SJCRH30 (cell line): ENCODE results near the gene SMARCB1. TPM values are rescaled to one million over a fixed set of nuclear protein-coding genes. Genes with fewer than 3 reads are reported as not detected.

Source experiments
- DNase-seq, 2 experiments: peaks; one replicate each; pipeline ENCODE4 v3.0.0-alpha.2; 2015 to 2020
- H3K27ac ChIP-seq: fragments of 250-450 bp; sonication (Bioruptor Pico); 2 replicates; pipeline ENCODE4 v1.5.1; 2020; ENCODE audit warnings: mild to moderate bottlenecking, moderate library complexity
- H3K27me3 ChIP-seq: fragments of 250-450 bp; sonication (Bioruptor Pico); 2 replicates; pipeline ENCODE4 v1.5.1; 2020; ENCODE audit warnings: mild to moderate bottlenecking, moderate library complexity
- H3K36me3 ChIP-seq: fragments of 250-450 bp; sonication (Bioruptor Pico); 2 replicates; pipeline ENCODE4 v1.5.1; 2020; ENCODE audit warnings: mild to moderate bottlenecking, moderate library complexity
- H3K4me1 ChIP-seq: fragments of 250-450 bp; sonication (Bioruptor Pico); 2 replicates; pipeline ENCODE4 v1.5.1; 2020; ENCODE audit warnings: mild to moderate bottlenecking, moderate library complexity
- H3K4me3 ChIP-seq: fragments of 250-450 bp; sonication (Bioruptor Pico); 2 replicates; pipeline ENCODE4 v1.5.1; 2020; ENCODE audit warnings: mild to moderate bottlenecking, moderate library complexity
- H3K9me3 ChIP-seq: fragments of 250-450 bp; sonication (Bioruptor Pico); replicated peaks from 2 replicates; pipeline ENCODE4 v1.5.1; 2020; ENCODE audit warnings: mild to moderate bottlenecking, moderate library complexity
- total RNA-seq: library from RNA; depleted of rRNA; stranded (reverse); fragments of >200 nt; shearing (Covaris generic); gene quantifications from 2 replicates; pipeline ENCODE4 v1.2.3, GENCODE V29; 2014; rRNA removed

Gene SMARCB1
- total RNA-seq: 119 and 152 TPM in 2 replicates

- H3K4me3 ChIP-seq: peak within 1 kb of the TSS; percentile 95
- H3K4me1 ChIP-seq: peaks cover 15% of the 10 kb centered on the region
- peak within 1 kb of the TSS; percentile 97 for H3K27ac ChIP-seq
- DNase-seq: peak; percentile 86 to 92
- H3K9me3 ChIP-seq: no peaks in the 10 kb centered on the region
- H3K27me3 ChIP-seq: no peaks in the 10 kb centered on the region
- peaks cover 9% of the 10 kb centered on the region for H3K36me3 ChIP-seq
These were observed at the start of gene SMARCB1 for GRCh38 chr22:23786752-23787599. Gene SMARCB1 (plus strand): TSS chr22:23786966. CDS start chr22:23787170, 204 bp downstream.

GRCh38 chr22:23737696-23738095, 49.1 kb upstream of the SMARCB1 start:
- no peaks in the 10 kb centered on the region; the same call in 1 of the 2 replicates for H3K36me3 ChIP-seq
- H3K27ac ChIP-seq: no peak overlapping the region; the same call in 1 of the 2 replicates
- no peaks in the 10 kb centered on the region for H3K27me3 ChIP-seq
- H3K4me3 ChIP-seq: no peak overlapping the region
- DNase-seq: peak in 1 of 2 experiments; percentile 66
- H3K9me3 ChIP-seq: no peaks in the 10 kb centered on the region
- peaks cover 8% of the 10 kb centered on the region for H3K4me1 ChIP-seq

- Histone ChIP-seq H3K4me1 (peaks cover 6% of the 10 kb centered on the region; the same call in 1 of the 2 replicates), H3K4me3 (no peak overlapping the region), H3K27ac (no peak overlapping the region), H3K27me3 (no peaks in the 10 kb centered on the region), H3K36me3 (peaks cover 16% of the 10 kb centered on the region), H3K9me3 (no peaks in the 10 kb centered on the region)
- no peak for DNase-seq
These were observed 44.1 kb upstream of the SMARCB1 start for GRCh38 chr22:23742505-23743264.

- no peak overlapping the region for H3K27ac ChIP-seq
- no peaks in the 10 kb centered on the region for H3K9me3 ChIP-seq
These were observed 43.5 kb upstream of the SMARCB1 start for GRCh38 chr22:23743303-23743705.

GRCh38 chr22:23744001-23744400, 42.8 kb upstream of the SMARCB1 start:
- Histone ChIP-seq H3K4me3 (no peak overlapping the region), H3K27ac (no peak overlapping the region), H3K27me3 (no peaks in the 10 kb centered on the region), H3K4me1 (no peaks in the 10 kb centered on the region), H3K9me3 (no peaks in the 10 kb centered on the region), H3K36me3 (peaks cover 16% of the 10 kb centered on the region)
- no peak for DNase-seq

More at GRCh38 chr22:23743303-23743705, 43.5 kb upstream of the SMARCB1 start:
- Histone ChIP-seq H3K36me3 (peaks cover 16% of the 10 kb centered on the region), H3K4me1 (0 out of 2 replicates have a peak, but pooled peaks cover 2% of the 10 kb centered on the region), H3K27me3 (no peaks in the 10 kb centered on the region), H3K4me3 (no peak overlapping the region)
- DNase-seq: no peak

- no peaks in the 10 kb centered on the region for H3K9me3 ChIP-seq
- peaks cover 16% of the 10 kb centered on the region for H3K36me3 ChIP-seq
- H3K4me3 ChIP-seq: no peak overlapping the region
- H3K27me3 ChIP-seq: no peaks in the 10 kb centered on the region
- H3K27ac ChIP-seq: no peak overlapping the region
- DNase-seq: no peak
- H3K4me1 ChIP-seq: no peaks in the 10 kb centered on the region
These were observed 42.3 kb upstream of the SMARCB1 start for GRCh38 chr22:23744485-23744884.

- H3K4me1 ChIP-seq: peaks cover 5% of the 10 kb centered on the region; the same call in 1 of the 2 replicates
- H3K36me3 ChIP-seq: peaks cover 16% of the 10 kb centered on the region
- no peak for DNase-seq
- H3K27ac ChIP-seq: no peak overlapping the region
- H3K27me3 ChIP-seq: no peaks in the 10 kb centered on the region
- no peaks in the 10 kb centered on the region for H3K9me3 ChIP-seq
- no peak overlapping the region for H3K4me3 ChIP-seq
These were observed 41.0 kb upstream of the SMARCB1 start for GRCh38 chr22:23745791-23746190.

- DNase-seq: no peak
- Histone ChIP-seq H3K36me3 (peaks cover 7% of the 10 kb centered on the region), H3K27me3 (no peaks in the 10 kb centered on the region), H3K27ac (no peak overlapping the region), H3K4me3 (peak overlapping the region; percentile 82), H3K9me3 (no peaks in the 10 kb centered on the region), H3K4me1 (peaks cover 5% of the 10 kb centered on the region; the same call in 1 of the 2 replicates)
These were observed 36.9 kb upstream of the SMARCB1 start for GRCh38 chr22:23749841-23750301.

GRCh38 chr22:23750367-23750713, 36.4 kb upstream of the SMARCB1 start:
- peaks cover 2% of the 10 kb centered on the region; the same call in 1 of the 2 replicates for H3K36me3 ChIP-seq
- peaks cover 5% of the 10 kb centered on the region; the same call in 1 of the 2 replicates for H3K4me1 ChIP-seq
- H3K27me3 ChIP-seq: no peaks in the 10 kb centered on the region
- no peak for DNase-seq
- H3K9me3 ChIP-seq: no peaks in the 10 kb centered on the region
- peak overlapping the region; percentile 28; the same call in 1 of the 2 replicates for H3K27ac ChIP-seq
- peak overlapping the region; percentile 82 for H3K4me3 ChIP-seq

GRCh38 chr22:23750714-23751440, 35.9 kb upstream of the SMARCB1 start, which contains the start of gene ZNF70:
Gene ZNF70 (minus strand): TSS chr22:23751112. CDS start chr22:23745140, 5,972 bp downstream.
- H3K36me3 ChIP-seq: no peaks in the 10 kb centered on the region
- peak within 1 kb of the TSS; percentile 62 for H3K27ac ChIP-seq
- H3K9me3 ChIP-seq: no peaks in the 10 kb centered on the region
- H3K27me3 ChIP-seq: no peaks in the 10 kb centered on the region
- H3K4me1 ChIP-seq: peaks cover 5% of the 10 kb centered on the region; the same call in 1 of the 2 replicates
- DNase-seq: peak; percentile 80 to 87
- peak within 1 kb of the TSS; percentile 82 for H3K4me3 ChIP-seq

- H3K4me1 ChIP-seq: peaks cover 5% of the 10 kb centered on the region; the same call in 1 of the 2 replicates
- peak in 1 of 2 experiments; percentile 32 for DNase-seq
- H3K4me3 ChIP-seq: peak overlapping the region; percentile 82
- peak overlapping the region; percentile 62 for H3K27ac ChIP-seq
- no peaks in the 10 kb centered on the region for H3K27me3 ChIP-seq
- no peaks in the 10 kb centered on the region for H3K36me3 ChIP-seq
- no peaks in the 10 kb centered on the region for H3K9me3 ChIP-seq
These were observed 35.2 kb upstream of the SMARCB1 start for GRCh38 chr22:23751441-23751996.

- H3K36me3 ChIP-seq: no peaks in the 10 kb centered on the region
- no peak overlapping the region for H3K27ac ChIP-seq
- H3K4me1 ChIP-seq: peaks cover 5% of the 10 kb centered on the region; the same call in 1 of the 2 replicates
- H3K27me3 ChIP-seq: no peaks in the 10 kb centered on the region
- no peaks in the 10 kb centered on the region for H3K9me3 ChIP-seq
- H3K4me3 ChIP-seq: no peak overlapping the region
- no peak for DNase-seq
These were observed 34.6 kb upstream of the SMARCB1 start for GRCh38 chr22:23752090-23752691.

GRCh38 chr22:23752750-23753149, 34.0 kb upstream of the SMARCB1 start:
- Histone ChIP-seq H3K36me3 (no peaks in the 10 kb centered on the region), H3K9me3 (no peaks in the 10 kb centered on the region), H3K27me3 (no peaks in the 10 kb centered on the region), H3K4me1 (peaks cover 5% of the 10 kb centered on the region; the same call in 1 of the 2 replicates), H3K4me3 (no peak overlapping the region), H3K27ac (no peak overlapping the region)
- DNase-seq: no peak
